Measurements from ENCODE around the gene YIPF3.
A peak's percentile ranks its signal among the peaks of the same experiment; 100 is the strongest.

- TF ChIP-seq EZH2 (IDR thresholded peaks at IDR 0.05; ENCODE audit: borderline replicate concordance): no peak
- TF ChIP-seq CTCF (IDR thresholded peaks at IDR 0.05; ENCODE audit: poor library complexity): peak; percentile 63
- TF ChIP-seq EZH2phosphoT487 (IDR thresholded peaks at IDR 0.05; ENCODE audit: low read depth, severe bottlenecking, unreplicated experiment): no peak
Measured at GRCh38 chr6:43496370-43497128, 20.2 kb downstream of the YIPF3 start.

Measured in hepatocyte (in vitro differentiated cells).